AG10803 (cell line): Measurements from ENCODE around the gene HIVEP2.
A peak's percentile ranks its signal among the peaks of the same experiment; 100 is the strongest.

Experiments used
- DNase-seq: peaks from one replicate; pipeline ENCODE4 v3.0.0; 2010; ENCODE audit warnings: low read depth
- H3K4me3 ChIP-seq: 2 replicates; pipeline ENCODE4 v1.5.1; 2011; ENCODE audit warnings: mild to moderate bottlenecking, low read length, control low read depth
- TF ChIP-seq, protein P1 (sequence below): conservative IDR thresholded peaks from 2 replicates; pipeline ENCODE4 v1.5.1; 2011; ENCODE audit warnings: mild to moderate bottlenecking, low read length, control low read depth, inconsistent platforms

The HIVEP2 gene

GRCh38 chr6:142738731-142739130 is 206.2 kb downstream of the HIVEP2 start:
- TF ChIP-seq, protein P1, sequence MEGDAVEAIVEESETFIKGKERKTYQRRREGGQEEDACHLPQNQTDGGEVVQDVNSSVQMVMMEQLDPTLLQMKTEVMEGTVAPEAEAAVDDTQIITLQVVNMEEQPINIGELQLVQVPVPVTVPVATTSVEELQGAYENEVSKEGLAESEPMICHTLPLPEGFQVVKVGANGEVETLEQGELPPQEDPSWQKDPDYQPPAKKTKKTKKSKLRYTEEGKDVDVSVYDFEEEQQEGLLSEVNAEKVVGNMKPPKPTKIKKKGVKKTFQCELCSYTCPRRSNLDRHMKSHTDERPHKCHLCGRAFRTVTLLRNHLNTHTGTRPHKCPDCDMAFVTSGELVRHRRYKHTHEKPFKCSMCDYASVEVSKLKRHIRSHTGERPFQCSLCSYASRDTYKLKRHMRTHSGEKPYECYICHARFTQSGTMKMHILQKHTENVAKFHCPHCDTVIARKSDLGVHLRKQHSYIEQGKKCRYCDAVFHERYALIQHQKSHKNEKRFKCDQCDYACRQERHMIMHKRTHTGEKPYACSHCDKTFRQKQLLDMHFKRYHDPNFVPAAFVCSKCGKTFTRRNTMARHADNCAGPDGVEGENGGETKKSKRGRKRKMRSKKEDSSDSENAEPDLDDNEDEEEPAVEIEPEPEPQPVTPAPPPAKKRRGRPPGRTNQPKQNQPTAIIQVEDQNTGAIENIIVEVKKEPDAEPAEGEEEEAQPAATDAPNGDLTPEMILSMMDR = no peak
- no peak for DNase-seq
- H3K4me3 ChIP-seq = no peak overlapping the region

GRCh38 chr6:142738035-142738396 is 207.0 kb downstream of the HIVEP2 start:
- TF ChIP-seq, protein P1 = no peak
- H3K4me3 ChIP-seq = no peak overlapping the region
- no peak for DNase-seq

GRCh38 chr6:142737368-142738034 is 207.5 kb downstream of the HIVEP2 start:
- TF ChIP-seq, protein P1 = no peak
- H3K4me3 ChIP-seq = no peak overlapping the region
- peak; percentile 85 for DNase-seq

DNA sequence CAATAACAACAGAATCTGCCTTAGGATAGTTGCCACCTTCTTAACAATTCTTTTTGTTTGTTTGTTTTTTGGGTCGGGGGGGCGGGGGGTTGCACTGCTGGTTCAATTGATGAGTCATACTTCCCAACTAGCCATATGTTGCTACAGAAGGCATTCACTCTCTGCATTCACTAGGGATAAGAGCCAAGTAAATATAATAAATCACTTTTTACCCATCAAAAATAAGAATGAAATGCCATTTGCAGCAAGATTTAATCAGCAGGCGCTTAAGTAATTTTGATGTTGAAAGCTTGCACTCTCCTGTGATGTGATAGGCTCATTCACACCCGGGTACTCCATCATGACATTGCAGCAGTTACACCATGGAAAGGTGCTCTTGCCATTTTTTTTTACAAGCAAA is 209.8 kb downstream of the HIVEP2 start:
- no peak overlapping the region for H3K4me3 ChIP-seq
- TF ChIP-seq, protein P1 = no peak
- peak; percentile 62 for DNase-seq

DNA sequence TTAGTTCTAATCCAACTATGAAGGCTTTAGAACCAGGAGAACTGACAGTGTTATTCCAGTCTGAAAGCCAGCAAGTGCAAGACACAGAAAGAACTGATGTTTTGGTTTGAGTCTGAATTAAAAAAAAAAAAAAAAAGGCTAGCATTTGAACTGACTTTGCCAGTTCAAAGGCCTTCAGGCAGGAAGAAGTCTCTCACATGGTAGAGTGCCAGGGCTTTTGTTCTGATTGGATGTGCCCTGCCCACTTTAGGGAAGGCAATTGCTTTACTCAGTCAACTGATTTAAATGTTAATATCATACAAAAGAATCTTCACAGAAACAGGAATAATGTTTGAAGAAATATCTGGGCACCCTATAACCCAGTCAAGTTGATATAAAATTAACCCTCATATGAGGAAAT is 212.2 kb downstream of the HIVEP2 start:
- TF ChIP-seq, protein P1 = no peak
- DNase-seq = no peak
- H3K4me3 ChIP-seq = no peak overlapping the region

DNA sequence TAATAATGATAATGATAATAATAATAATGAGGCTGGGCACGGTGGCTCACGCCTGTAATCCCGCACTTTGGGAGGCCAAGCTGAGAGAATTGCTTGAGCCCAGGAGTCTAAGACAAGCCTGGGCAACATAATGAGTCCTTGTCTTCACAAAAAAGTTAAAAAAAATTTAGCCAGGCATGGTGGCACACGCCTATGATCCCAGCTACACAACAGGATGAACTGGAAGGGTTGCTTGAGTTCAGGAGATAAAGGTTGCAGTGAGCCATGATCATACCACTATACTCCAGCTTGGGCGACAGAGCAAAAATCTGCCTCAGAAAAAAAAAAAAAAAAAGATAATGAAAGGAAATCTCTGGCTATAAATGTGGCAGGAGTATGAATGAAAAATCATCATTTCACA is 213.4 kb downstream of the HIVEP2 start:
- TF ChIP-seq, protein P1 = no peak
- DNase-seq = no peak
- H3K4me3 ChIP-seq = no peak overlapping the region

DNA sequence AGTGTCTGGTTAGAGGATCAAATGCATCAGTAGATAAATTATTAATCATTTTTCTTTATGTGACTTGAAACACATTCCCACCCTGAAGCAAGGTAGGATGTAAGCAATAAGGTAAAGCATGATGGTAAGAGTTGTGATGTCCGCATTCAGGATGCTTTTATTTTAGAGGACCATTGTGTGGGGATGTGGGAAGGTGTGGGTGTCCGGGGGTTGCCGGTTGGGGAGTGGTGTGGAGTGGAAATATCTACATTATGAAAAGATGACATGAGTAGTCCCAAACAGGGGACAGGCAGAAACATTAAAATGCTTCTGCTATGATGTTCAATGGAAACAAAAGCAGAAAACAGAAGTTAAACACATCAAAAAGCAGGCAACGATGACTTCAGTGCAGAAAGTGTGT is 215.4 kb downstream of the HIVEP2 start:
- no peak overlapping the region for H3K4me3 ChIP-seq
- TF ChIP-seq, protein P1 = no peak
- no peak for DNase-seq
